Activated CD8-positive, alpha-beta T cell treated with anti-CD3 and anti-CD28 coated beads for 36 hours (primary cell): Measurements from ENCODE around the gene NEURL1B. TPM values are rescaled to one million over a fixed set of nuclear protein-coding genes. Genes with fewer than 3 reads are reported as not detected.

ENCODE experiments used
- ATAC-seq: fragments of 200-7000 bp; cut with Tn5 transposase; one replicate; pipeline ENCODE4 v1.10.0; 2021; ENCODE audit warnings: mild to moderate bottlenecking, moderate library complexity
- CTCF ChIA-PET: fragments of 350-600 bp; sonication (Branson Sonifier 250); formaldehyde crosslinking; loops from one replicate; lab custom pipeline; 2021; ENCODE audit warnings: antibody characterized with exemption; lab: Charles Lee
- POLR2A ChIA-PET: fragments of 350-600 bp; sonication (Branson Sonifier 250); formaldehyde crosslinking; loops from one replicate; lab custom pipeline; 2021; ENCODE audit warnings: antibody characterized with exemption; lab: Charles Lee
- DNase-seq: peaks from one replicate; pipeline ENCODE4 v3.0.0-alpha.2; 2020
- H3K27ac Mint-ChIP-seq: one replicate; pipeline ENCODE4 v1.8.0; 2021; ENCODE audit warnings: mild to moderate bottlenecking, mixed read lengths
- H3K27me3 Mint-ChIP-seq: one replicate; pipeline ENCODE4 v1.8.0; 2021; ENCODE audit warnings: mixed read lengths
- H3K36me3 Mint-ChIP-seq: one replicate; pipeline ENCODE4 v1.8.0; 2021; ENCODE audit warnings: low read depth, mixed read lengths
- H3K4me1 Mint-ChIP-seq: one replicate; pipeline ENCODE4 v1.8.0; 2021; ENCODE audit warnings: low read depth, mixed read lengths
- H3K4me3 Mint-ChIP-seq: one replicate; pipeline ENCODE4 v1.8.0; 2021; ENCODE audit warnings: mild to moderate bottlenecking, moderate library complexity, mixed read lengths
- H3K9me3 Mint-ChIP-seq: one replicate; pipeline ENCODE4 v1.8.0; 2021; ENCODE audit warnings: mixed read lengths
- CTCF ChIP-seq: fragments of 200-600 bp; IDR thresholded peaks from one replicate; pipeline ENCODE4 v1.8.0; 2022; ENCODE audit warnings: antibody characterized with exemption, mild to moderate bottlenecking
- intact Hi-C: fragments of 100-400 bp; cut with micrococcal nuclease; formaldehyde crosslinking; loops from one replicate; pipeline ENCODE4 v1.10.0; 2022
- total RNA-seq, 2 experiments: library from RNA; stranded (reverse); gene quantifications; one replicate each; pipeline ENCODE4 v1.2.3, GENCODE V29; 2021

NEURL1B gene
- total RNA-seq, 2 experiments from 2014 or later = 0.18 to 0.22 TPM

GRCh38 chr5:172678902-172679301 is 37.8 kb downstream of the NEURL1B start:
- CTCF ChIA-PET = no interaction called here
- H3K27me3 Mint-ChIP-seq = no peaks in the 10 kb centered on the region
- DNase-seq (no peak), ATAC-seq (no peak)
- H3K27ac Mint-ChIP-seq = no peak overlapping the region
- H3K4me1 Mint-ChIP-seq = peaks cover 2% of the 10 kb centered on the region
- POLR2A ChIA-PET = no interaction called here
- H3K36me3 Mint-ChIP-seq = peaks cover 2% of the 10 kb centered on the region
- no peak overlapping the region for H3K4me3 Mint-ChIP-seq
- no peaks in the 10 kb centered on the region for H3K9me3 Mint-ChIP-seq
- TF ChIP-seq CTCF = no peak
- intact Hi-C loops = no loop called here

GRCh38 chr5:172679628-172680212 is 38.7 kb downstream of the NEURL1B start:
- POLR2A ChIA-PET = interaction anchor here (0.6 to 1.4 kb wide), 2 partner anchors 9 to 65 kb away, joined by 3 to 4 read pairs; no protein-coding TSS in a partner anchor
- no peak for TF ChIP-seq CTCF
- no peak overlapping the region for H3K4me3 Mint-ChIP-seq
- no peak for ATAC-seq
- peaks cover 2% of the 10 kb centered on the region for H3K36me3 Mint-ChIP-seq
- intact Hi-C loops = no loop called here
- no peak for DNase-seq
- CTCF ChIA-PET = no interaction called here
- H3K27me3 Mint-ChIP-seq = no peaks in the 10 kb centered on the region
- no peaks in the 10 kb centered on the region for H3K9me3 Mint-ChIP-seq
- H3K27ac Mint-ChIP-seq = no peak overlapping the region
- peaks cover 2% of the 10 kb centered on the region for H3K4me1 Mint-ChIP-seq

GRCh38 chr5:172680921-172681320 is 39.9 kb downstream of the NEURL1B start:
- Mint-ChIP-seq H3K9me3 (no peaks in the 10 kb centered on the region), H3K36me3 (peaks cover 2% of the 10 kb centered on the region), H3K27ac (no peak overlapping the region), H3K27me3 (no peaks in the 10 kb centered on the region), H3K4me1 (peaks cover 2% of the 10 kb centered on the region), H3K4me3 (no peak overlapping the region)
- DNase-seq (no peak), ATAC-seq (no peak)
- CTCF ChIA-PET = interaction anchor here (1.5 to 1.6 kb wide), 2 partner anchors 16 to 34 kb away, joined by 3 to 5 read pairs; no protein-coding TSS in a partner anchor
- TF ChIP-seq CTCF = no peak
- intact Hi-C loops = no loop called here
- POLR2A ChIA-PET = no interaction called here

GRCh38 chr5:172681421-172681820 is 40.4 kb downstream of the NEURL1B start:
- peaks cover 2% of the 10 kb centered on the region for H3K36me3 Mint-ChIP-seq
- H3K4me3 Mint-ChIP-seq = no peak overlapping the region
- ATAC-seq (no peak), DNase-seq (no peak)
- no peak for TF ChIP-seq CTCF
- H3K27me3 Mint-ChIP-seq = no peaks in the 10 kb centered on the region
- CTCF ChIA-PET = interaction anchor here (1.5 to 1.6 kb wide), 2 partner anchors 16 to 33 kb away, joined by 3 to 5 read pairs; no protein-coding TSS in a partner anchor
- POLR2A ChIA-PET = no interaction called here
- no peaks in the 10 kb centered on the region for H3K9me3 Mint-ChIP-seq
- intact Hi-C loops = no loop called here
- peaks cover 2% of the 10 kb centered on the region for H3K4me1 Mint-ChIP-seq
- no peak overlapping the region for H3K27ac Mint-ChIP-seq

- Mint-ChIP-seq H3K4me1 (peaks cover 4% of the 10 kb centered on the region), H3K9me3 (no peaks in the 10 kb centered on the region), H3K27ac (no peak overlapping the region), H3K4me3 (peak overlapping the region; percentile 39), H3K27me3 (no peaks in the 10 kb centered on the region), H3K36me3 (peaks cover 2% of the 10 kb centered on the region)
- DNase-seq (no peak), ATAC-seq (no peak)
- CTCF ChIA-PET = interaction anchor here (1.5 kb wide), 1 partner anchor 89 kb away, joined by 3 read pairs; no protein-coding TSS in a partner anchor
- no peak for TF ChIP-seq CTCF
- intact Hi-C loops = no loop called here
- POLR2A ChIA-PET = no interaction called here
Observed at GRCh38 chr5:172683264-172683644, 42.2 kb downstream of the NEURL1B start.
